ENCODE results near the gene TSTD2.
A peak's percentile ranks its signal among the peaks of the same experiment; 100 is the strongest.
"Not testable (repeated sequence)": the region's sequence is repeated elsewhere in the genome, so short reads cannot be mapped to it uniquely, and the experiment has no call there.

The TSTD2 gene

GRCh38 chr9:97630591-97630990, 2.6 kb downstream of the TSTD2 start:
- no peak for DNase-seq (ENCODE audit: low spot score)

- no peak for DNase-seq (ENCODE audit: low spot score)
These were observed 4.0 kb downstream of the TSTD2 start for GRCh38 chr9:97629156-97629555.

DNA sequence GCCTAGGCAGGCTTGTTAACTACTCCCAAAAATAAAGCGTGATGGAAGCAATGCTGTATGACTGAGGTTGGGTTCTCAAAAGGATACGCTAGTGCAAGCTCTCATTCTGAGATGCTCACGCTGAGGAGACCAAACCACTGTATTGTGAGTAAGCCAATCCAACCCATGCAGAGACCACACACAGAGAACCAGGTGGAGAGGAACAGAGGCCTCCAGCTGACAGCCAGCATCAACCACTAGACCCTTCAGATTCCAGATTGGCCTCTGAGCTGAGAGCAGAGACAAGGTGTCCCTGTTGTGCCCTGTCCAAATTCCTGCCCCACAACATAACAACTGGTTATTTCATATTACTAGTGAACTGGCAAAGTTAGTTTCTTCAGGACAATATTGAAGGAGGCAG, 4.5 kb downstream of the TSTD2 start:
- DNase-seq (ENCODE audit: low spot score) = no peak

GRCh38 chr9:97627624-97628023, 5.5 kb downstream of the TSTD2 start:
- DNase-seq (ENCODE audit: low spot score) = no peak

- no peak for DNase-seq (ENCODE audit: low spot score)
These were observed 7.5 kb downstream of the TSTD2 start for GRCh38 chr9:97625620-97626019.

GRCh38 chr9:97623946-97624345, 9.2 kb downstream of the TSTD2 start:
- no peak for DNase-seq (ENCODE audit: low spot score)

DNA sequence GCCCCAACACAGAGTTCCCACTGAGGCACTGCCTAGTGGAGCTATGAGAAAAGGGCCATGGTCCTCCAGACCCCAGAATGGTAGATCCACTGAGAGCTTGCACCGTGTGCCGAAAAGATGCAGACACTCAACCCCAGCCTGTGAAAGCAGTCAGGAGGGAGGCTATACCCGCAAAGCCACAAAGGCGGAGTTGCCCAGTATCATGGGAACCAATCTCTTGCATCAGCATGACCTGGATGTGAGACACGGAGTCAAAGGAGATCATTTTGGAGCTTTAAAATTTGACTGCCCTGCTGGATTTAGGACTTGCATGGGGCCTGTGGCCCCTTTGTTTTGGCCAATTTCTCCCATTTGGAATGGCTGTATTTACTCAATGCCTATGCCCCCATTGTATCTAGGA, 10.7 kb downstream of the TSTD2 start:
- DNase-seq (ENCODE audit: low spot score) = not testable (repeated sequence)

DNA sequence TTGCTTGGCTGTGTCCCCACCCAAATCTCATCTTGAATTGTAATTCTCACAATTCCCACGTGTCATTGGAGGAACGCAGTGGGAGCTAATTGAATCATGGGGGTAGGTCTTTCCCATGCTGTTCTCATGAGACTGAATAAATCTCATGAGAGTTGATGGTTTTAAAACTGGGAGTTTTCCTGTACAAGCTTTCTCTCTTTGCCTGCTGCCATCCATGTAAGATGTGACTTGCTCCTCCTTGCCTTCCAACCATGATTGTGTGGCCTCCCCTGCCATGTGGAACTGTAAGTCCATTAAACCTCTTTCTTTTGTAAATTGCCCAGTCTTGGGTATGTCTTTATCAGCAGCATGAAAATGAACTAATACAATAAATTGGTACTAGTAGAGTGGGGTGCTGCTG, 13.1 kb downstream of the TSTD2 start:
- DNase-seq (ENCODE audit: low spot score) = not testable (repeated sequence)

GRCh38 chr9:97617939-97618416, 15.2 kb downstream of the TSTD2 start:
- no peak for DNase-seq (ENCODE audit: low spot score)

GRCh38 chr9:97615439-97616072, 17.6 kb downstream of the TSTD2 start:
- peak; percentile 70 for DNase-seq (ENCODE audit: low spot score)

DNA sequence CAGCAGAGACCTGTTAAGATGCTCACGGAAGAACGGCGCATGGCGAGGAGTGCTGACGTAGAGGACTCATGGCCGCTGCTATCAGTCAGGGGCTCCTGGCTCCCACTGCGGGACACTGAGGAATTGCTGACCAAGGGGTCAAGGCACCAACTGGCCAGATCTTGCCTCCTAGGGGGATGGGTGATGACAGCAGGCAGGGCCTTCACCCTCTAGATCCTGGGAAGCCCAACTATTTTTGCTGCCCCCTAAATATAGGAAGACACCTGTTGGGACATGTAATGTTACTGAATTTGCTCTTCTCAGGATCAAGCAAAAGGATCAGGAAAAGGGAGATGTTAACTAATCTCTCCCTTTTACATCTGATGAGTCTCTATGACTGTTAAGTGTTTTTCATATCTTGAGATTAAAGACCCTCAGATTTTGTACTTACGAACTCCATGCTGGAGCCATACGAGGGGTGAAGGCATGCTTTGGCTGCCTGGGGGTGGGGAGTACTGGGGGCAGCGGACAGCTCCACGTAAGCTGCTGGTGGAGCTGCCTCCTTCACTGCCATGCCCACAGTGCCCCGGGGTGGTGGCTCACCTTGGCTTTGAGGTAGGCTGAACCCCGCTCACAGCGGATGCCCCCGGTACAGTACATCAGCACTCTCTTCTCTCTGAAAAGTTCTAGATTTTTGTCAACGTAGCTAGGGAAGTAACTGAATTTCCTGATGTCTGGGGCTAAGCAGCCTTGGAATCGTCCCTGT, 28.1 kb downstream of the TSTD2 start:
- no peak for DNase-seq (ENCODE audit: low spot score)

- DNase-seq (ENCODE audit: low spot score) = no peak
These were observed 30.7 kb downstream of the TSTD2 start for GRCh38 chr9:97602430-97602829.

GRCh38 chr9:97601228-97601898, 31.8 kb downstream of the TSTD2 start:
- DNase-seq (ENCODE audit: low spot score) = no peak

DNA sequence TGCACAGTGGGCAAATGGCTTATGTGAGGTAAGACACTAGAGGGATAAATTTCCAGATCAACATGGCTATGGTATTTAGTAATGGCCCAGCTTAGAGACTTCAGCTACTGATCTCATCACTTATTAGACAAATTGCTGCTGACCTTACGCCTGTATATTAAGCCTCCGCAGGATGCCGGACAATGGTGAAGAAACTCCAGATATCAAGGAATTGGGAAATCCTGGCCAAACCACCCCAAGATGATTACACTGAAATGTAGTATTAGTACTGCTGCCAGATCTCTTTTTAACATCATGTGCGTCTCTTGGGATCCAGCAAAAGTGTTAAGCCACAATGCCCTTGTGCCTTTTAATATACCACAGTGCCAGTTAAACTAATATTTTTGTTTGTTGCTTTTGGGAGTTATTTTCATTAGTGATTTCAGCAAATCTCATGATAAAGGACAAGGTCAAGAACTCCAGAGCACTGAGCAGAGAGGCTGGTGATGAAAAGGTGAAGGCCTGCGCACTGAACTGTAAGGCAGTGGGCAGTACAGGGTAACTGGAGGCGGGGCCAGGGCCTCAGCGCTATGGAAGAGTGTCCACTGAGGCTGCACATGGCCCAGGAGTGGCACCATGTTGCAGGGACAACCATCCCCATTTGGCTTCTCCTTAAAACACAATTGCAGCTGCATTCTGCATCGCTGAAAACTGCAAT, 32.5 kb downstream of the TSTD2 start:
- DNase-seq (ENCODE audit: low spot score) = no peak

- no peak for DNase-seq (ENCODE audit: low spot score)
These were observed 33.8 kb downstream of the TSTD2 start for GRCh38 chr9:97599314-97599846.

- peak; percentile 78 for DNase-seq (ENCODE audit: low spot score)
These were observed 34.5 kb downstream of the TSTD2 start for GRCh38 chr9:97598461-97599288.

- DNase-seq (ENCODE audit: low spot score) = no peak
These were observed 36.3 kb downstream of the TSTD2 start for GRCh38 chr9:97596906-97597305.

GRCh38 chr9:97594381-97594921, 38.7 kb downstream of the TSTD2 start:
- no peak for DNase-seq (ENCODE audit: low spot score)

- no peak for DNase-seq (ENCODE audit: low spot score)
These were observed 39.2 kb downstream of the TSTD2 start for GRCh38 chr9:97593960-97594359.

- DNase-seq (ENCODE audit: low spot score) = no peak
These were observed 41.0 kb downstream of the TSTD2 start for GRCh38 chr9:97592126-97592525.

DNA sequence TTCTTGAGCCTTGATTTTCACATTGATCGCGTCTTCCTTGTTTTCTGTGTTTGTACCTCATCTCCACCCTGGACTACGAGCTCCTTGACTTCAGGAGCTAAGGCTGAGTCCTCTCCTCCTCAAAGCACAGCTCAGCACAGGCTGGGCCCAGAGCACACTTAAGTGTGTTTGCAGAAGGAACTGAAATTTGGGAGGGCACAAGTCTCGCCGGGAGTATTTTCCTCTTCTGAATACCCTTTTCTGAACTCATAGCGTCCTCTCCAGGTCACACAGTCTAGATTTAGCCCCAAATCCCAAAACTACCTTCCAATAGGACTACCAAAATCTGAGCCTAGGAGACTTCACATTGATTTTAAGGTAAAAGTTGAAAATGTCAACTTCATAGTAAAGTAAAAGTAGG, 41.6 kb downstream of the TSTD2 start:
- no peak for DNase-seq (ENCODE audit: low spot score)
